IMR-90 (cell line): ENCODE data around the gene TECPR2. TPM values are rescaled to one million over a fixed set of nuclear protein-coding genes. Genes with fewer than 3 reads are reported as not detected.

ENCODE experiments used
- ATAC-seq: fragments of 200-7000 bp; cut with Tn5 transposase; 2 replicates; pipeline ENCODE4 v1.9.1; 2020; ENCODE audit warnings: low read depth, mild to moderate bottlenecking, moderate library complexity
- BruUV-seq: library from RNA; stranded (reverse); fragments of 400-500 nt; replicated peaks from 2 replicates; lab custom pipeline; 2021; lab: Mats Ljungman, UMichigan
- CTCF ChIA-PET: fragments of 300-600 bp; formaldehyde crosslinking; extraction: SDS; loops from one replicate; lab custom pipeline; 2021; ENCODE audit warnings: antibody characterized with exemption; lab: Yijun Ruan, JAX
- POLR2A ChIA-PET: fragments of 300-600 bp; sonication (Branson Sonifier 250); formaldehyde crosslinking; loops from one replicate; lab custom pipeline; 2022; ENCODE audit warnings: antibody characterized with exemption; ENCODE audit not compliant: unreplicated experiment; lab: Charles Lee
- DNase-seq: peaks from one replicate; pipeline ENCODE4 v3.0.0; 2013
- H2AFZ ChIP-seq: replicated peaks from 2 replicates; pipeline ENCODE3; 2013; ENCODE audit warnings: low read length, mild to moderate bottlenecking; ENCODE audit not compliant: poor library complexity
- H2AK5ac ChIP-seq: 2 replicates; pipeline ENCODE4 v1.6.1; 2013; ENCODE audit warnings: low read depth, low read length, inconsistent platforms
- H2AK9ac ChIP-seq: replicated peaks from 2 replicates; pipeline ENCODE3; 2013; ENCODE audit warnings: mild to moderate bottlenecking, low read depth, low read length, moderate library complexity; ENCODE audit not compliant: poor library complexity
- H2BK120ac ChIP-seq: 2 replicates; pipeline ENCODE4 v1.6.1; 2013; ENCODE audit warnings: low read depth, low read length, inconsistent platforms
- H2BK15ac ChIP-seq: 3 replicates; pipeline ENCODE4 v1.6.1; 2013; ENCODE audit warnings: low read depth, low read length, inconsistent platforms
- H2BK20ac ChIP-seq: 2 replicates; pipeline ENCODE4 v1.6.1; 2013; ENCODE audit warnings: low read depth, mild to moderate bottlenecking, inconsistent platforms, low read length, moderate library complexity
- H2BK5ac ChIP-seq: 2 replicates; pipeline ENCODE4 v1.6.1; 2013; ENCODE audit warnings: mild to moderate bottlenecking, low read depth, low read length, inconsistent platforms; ENCODE audit not compliant: poor library complexity, severe bottlenecking
- H3K14ac ChIP-seq: replicated peaks from 2 replicates; pipeline ENCODE4 v1.6.1; 2013; ENCODE audit warnings: low read depth, low read length, inconsistent platforms
- H3K18ac ChIP-seq: 2 replicates; pipeline ENCODE4 v1.6.1; 2013; ENCODE audit warnings: low read depth, low read length, control low read depth
- H3K23ac ChIP-seq: 2 replicates; pipeline ENCODE4 v1.6.1; 2013; ENCODE audit warnings: low read depth, low read length, inconsistent platforms
- H3K27ac ChIP-seq: 2 replicates; pipeline ENCODE4 v1.5.1; 2013; ENCODE audit warnings: mild to moderate bottlenecking, control low read depth, low read length; ENCODE audit not compliant: insufficient read depth
- H3K27me3 ChIP-seq: 2 replicates; pipeline ENCODE4 v1.6.1; 2013; ENCODE audit warnings: low read length; ENCODE audit not compliant: control insufficient read depth, insufficient read depth
- H3K36me3 ChIP-seq: 2 replicates; pipeline ENCODE4 v1.6.1; 2013; ENCODE audit warnings: low read length, mixed read lengths; ENCODE audit not compliant: control insufficient read depth, insufficient read depth
- H3K4ac ChIP-seq: 2 replicates; pipeline ENCODE4 v1.6.1; 2013; ENCODE audit warnings: low read depth, low read length, inconsistent platforms
- H3K4me1 ChIP-seq: 2 replicates; pipeline ENCODE4 v1.6.1; 2013; ENCODE audit warnings: low read length, mixed read lengths; ENCODE audit not compliant: control insufficient read depth, insufficient read depth
- H3K4me2 ChIP-seq: 2 replicates; pipeline ENCODE4 v1.6.1; 2013; ENCODE audit warnings: low read depth, mild to moderate bottlenecking, control low read depth, low read length, moderate library complexity
- H3K4me3 ChIP-seq: 2 replicates; pipeline ENCODE4 v1.5.1; 2013; ENCODE audit warnings: low read depth, mild to moderate bottlenecking, control low read depth, low read length, moderate library complexity; ENCODE audit not compliant: insufficient read depth
- H3K56ac ChIP-seq: 2 replicates; pipeline ENCODE4 v1.6.1; 2013; ENCODE audit warnings: low read length, inconsistent platforms; ENCODE audit not compliant: insufficient read depth; ENCODE audit errors: extremely low read depth
- H3K79me1 ChIP-seq, 2 experiments: 2 replicates each; pipeline ENCODE4 v1.6.1; 2013; ENCODE audit warnings: low read length in 2 of 2, inconsistent platforms in 1 of 2, low read depth in 1 of 2
- H3K9ac ChIP-seq: 2 replicates; pipeline ENCODE4 v1.6.1; 2013; ENCODE audit warnings: low read depth, low read length, control low read depth
- H3K9me1 ChIP-seq: 2 replicates; pipeline ENCODE4 v1.6.1; 2013; ENCODE audit warnings: low read length, inconsistent platforms; ENCODE audit not compliant: insufficient read depth
- H3K9me3 ChIP-seq: 2 replicates; pipeline ENCODE4 v1.6.1; 2013; ENCODE audit warnings: low read length; ENCODE audit not compliant: control insufficient read depth, insufficient read depth
- H4K20me1 ChIP-seq: 2 replicates; pipeline ENCODE4 v1.6.1; 2013; ENCODE audit warnings: low read length, inconsistent platforms; ENCODE audit not compliant: insufficient read depth
- H4K5ac ChIP-seq: 2 replicates; pipeline ENCODE4 v1.6.1; 2013; ENCODE audit warnings: mild to moderate bottlenecking, low read depth, low read length, control low read depth
- H4K8ac ChIP-seq, 2 experiments: 2 replicates each; pipeline ENCODE4 v1.6.1; 2013; ENCODE audit warnings: low read depth in 2 of 2, low read length in 2 of 2, control low read depth in 1 of 2, inconsistent platforms in 1 of 2
- H4K91ac ChIP-seq: 2 replicates; pipeline ENCODE4 v1.6.1; 2013; ENCODE audit warnings: low read depth, low read length, inconsistent platforms; ENCODE audit not compliant: insufficient read depth
- BHLHE40 ChIP-seq: fragments of 150-350 bp; IDR thresholded peaks from 2 replicates; pipeline ENCODE4 v1.6.1; 2016; ENCODE audit warnings: mild to moderate bottlenecking, low read depth, low read length
- CEBPB ChIP-seq: IDR thresholded peaks from 2 replicates; pipeline ENCODE4 v1.6.1; 2012; ENCODE audit warnings: low read depth, low read length, improper control_type of control experiment
- MAZ ChIP-seq: IDR thresholded peaks from 2 replicates; pipeline ENCODE4 v1.6.1; 2012; ENCODE audit warnings: low read depth, mild to moderate bottlenecking, low read length, improper control_type of control experiment, moderate library complexity, borderline replicate concordance
- MXI1 ChIP-seq: IDR thresholded peaks from 2 replicates; pipeline ENCODE4 v1.6.1; 2012; ENCODE audit warnings: low read depth, mild to moderate bottlenecking, low read length, moderate library complexity, borderline replicate concordance
- NFE2L2 ChIP-seq: fragments of 150-350 bp; IDR thresholded peaks from 2 replicates; pipeline ENCODE4 v1.6.1; 2016; ENCODE audit warnings: low read depth, mild to moderate bottlenecking, low read length
- WGBS, 2 experiments: methylation state at CpG; one replicate each; pipeline versions ENCODE4 v1.1.5 to v1.1.7; 2013; ENCODE audit warnings: missing lambda C conversion rate in 2 of 2; ENCODE audit not compliant: insufficient read length in 1 of 2; ENCODE audit errors: extremely low coverage in 2 of 2; 5-methylcytosine and 5-hydroxymethylcytosine counted together
- dilution Hi-C: fragments of 300-500 bp; cut with HindIII; formaldehyde crosslinking; loops from one replicate; pipeline ENCODE4 v1.14.3; 2018; ENCODE audit warnings: low sequenced_read_pairs; ENCODE audit not compliant: unreplicated experiment
- in situ Hi-C: fragments of 300-500 bp; cut with MboI; formaldehyde crosslinking; loops from 3 replicates; pipeline ENCODE4 v1.14.3; 2019; ENCODE audit warnings: low sequenced_read_pairs, inconsistent platforms, mixed read lengths
- intact Hi-C: fragments of 100-400 bp; cut with micrococcal nuclease; formaldehyde crosslinking; loops from 2 replicates; pipeline ENCODE4 v1.10.0; 2022
- polyA plus RNA-seq, 3 experiments: library from polyadenylated mRNA; depleted of rRNA; stranded (reverse); fragments of >200 nt; gene quantifications; 2 replicates each; pipeline ENCODE4 v1.2.3, GENCODE V29; 2012; ENCODE audit warnings: low replicate concordance in 1 of 3
- total RNA-seq: library from RNA; depleted of rRNA; stranded (reverse); fragments of >200 nt; gene quantifications from 2 replicates; pipeline ENCODE4 v1.2.3, GENCODE V29; 2012
- TF ChIP-seq, protein P1 (sequence below): fragments of 150-350 bp; IDR thresholded peaks from 2 replicates; pipeline ENCODE4 v1.6.1; 2017; ENCODE audit warnings: mild to moderate bottlenecking, antibody characterized with exemption, low read length, low read depth

The TECPR2 gene
- total and polyA plus RNA-seq, 2 of the 4 experiments (the other 2 are of a cell fraction), result 9.5 to 11.7 TPM

DNA sequence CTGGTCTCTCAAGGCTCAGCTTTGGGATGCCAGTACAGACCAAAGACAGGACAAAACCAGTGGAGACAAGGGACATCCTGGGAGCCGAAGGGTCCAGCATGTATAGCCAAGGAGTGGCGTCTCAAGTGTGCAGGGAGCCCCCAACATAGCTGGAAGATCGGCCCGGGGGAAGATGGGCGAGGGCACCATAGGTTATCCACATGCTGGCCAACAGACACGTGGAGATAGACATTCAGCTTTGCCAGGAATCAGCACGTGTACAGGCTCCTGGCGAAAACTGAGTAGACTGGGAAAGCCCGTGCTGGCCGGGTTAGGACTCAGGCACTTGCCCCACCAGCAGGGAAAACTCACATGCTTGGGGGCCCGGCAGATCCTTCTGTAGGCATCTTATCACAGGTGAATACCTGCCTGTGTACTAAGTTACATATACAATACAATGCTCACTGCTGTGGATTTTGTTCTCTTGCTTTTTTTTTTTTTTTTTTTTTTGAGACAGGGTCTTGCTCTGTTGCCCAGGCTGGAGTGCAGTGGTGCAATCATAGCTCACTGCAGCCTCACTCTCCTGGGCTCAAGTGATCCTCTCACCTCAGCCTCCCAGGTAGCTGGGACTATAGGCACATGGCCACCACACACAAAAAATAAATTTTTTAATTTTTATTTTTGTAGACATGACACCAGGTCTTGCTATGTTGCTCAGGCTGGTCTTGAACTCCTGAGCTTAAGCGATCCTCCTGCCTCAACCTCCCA, 152.4 kb downstream of the TECPR2 start:
- Histone ChIP-seq H3K9me1 (peaks cover 5% of the 10 kb centered on the region; the same call in 1 of the 2 replicates), H3K9me3 (no peaks in the 10 kb centered on the region), H3K4ac (no peak overlapping the region), H3K79me1 (no peaks in the 10 kb centered on the region), H4K20me1 (no peaks in the 10 kb centered on the region), H2AFZ (no peak overlapping the region), H3K27ac (no peak overlapping the region), H3K4me3 (no peak overlapping the region), H3K27me3 (no peaks in the 10 kb centered on the region), H3K9ac (no peak overlapping the region), H4K8ac (no peak overlapping the region), H3K14ac (no peak overlapping the region), H4K91ac (no peak overlapping the region), H3K23ac (no peak overlapping the region), H3K18ac (no peak overlapping the region), H3K4me1 (peaks cover 5% of the 10 kb centered on the region), H3K4me2 (no peak overlapping the region), H2AK5ac (no peak overlapping the region), H3K56ac (no peak overlapping the region), H2BK5ac (no peak overlapping the region), H2BK20ac (no peak overlapping the region), H2BK120ac (no peak overlapping the region), H2AK9ac (peak overlapping the region; percentile 45), H4K5ac (no peak overlapping the region), H2BK15ac (no peak overlapping the region), H3K36me3 (no peaks in the 10 kb centered on the region)
- TF ChIP-seq NFE2L2 (no peak), MXI1 (no peak), CEBPB (no peak), BHLHE40 (no peak), MAZ (no peak)
- TF ChIP-seq, protein P1, sequence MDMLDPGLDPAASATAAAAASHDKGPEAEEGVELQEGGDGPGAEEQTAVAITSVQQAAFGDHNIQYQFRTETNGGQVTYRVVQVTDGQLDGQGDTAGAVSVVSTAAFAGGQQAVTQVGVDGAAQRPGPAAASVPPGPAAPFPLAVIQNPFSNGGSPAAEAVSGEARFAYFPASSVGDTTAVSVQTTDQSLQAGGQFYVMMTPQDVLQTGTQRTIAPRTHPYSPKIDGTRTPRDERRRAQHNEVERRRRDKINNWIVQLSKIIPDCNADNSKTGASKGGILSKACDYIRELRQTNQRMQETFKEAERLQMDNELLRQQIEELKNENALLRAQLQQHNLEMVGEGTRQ, result no peak
- CTCF ChIA-PET, result interaction anchor here (0.6 to 0.7 kb wide), 2 partner anchors 78 to 137 kb away, joined by 3 read pairs; no protein-coding TSS in a partner anchor
- intact Hi-C loops (no loop called here), dilution Hi-C loops (no loop called here), in situ Hi-C loops (loop anchor here (5.0 kb wide), 1 partner anchor 73 kb away; no protein-coding TSS in a partner anchor)
- BruUV-seq, result no TSS peak
- DNase-seq (no peak), ATAC-seq (no peak)
- POLR2A ChIA-PET, result no interaction called here
- 80% methylated on average over 7 of the region's 12 CpGs; no CpG with 5 or more reads in 1 of the 2 experiments for WGBS, 2 experiments
